ENCODE measurements around the gene CCR5AS.

CCR5AS gene

GRCh38 chr3:46325645-46326300, 81.1 kb downstream of the CCR5AS start:
- H3K27ac ChIP-seq (ENCODE audit: insufficient read depth, low read length) = no peak overlapping the region
- H3K9ac ChIP-seq (ENCODE audit: insufficient read depth, low read length) = no peak overlapping the region
- no peaks in the 10 kb centered on the region for H3K79me2 ChIP-seq (ENCODE audit: control insufficient read depth, insufficient read depth, low read length)
- no peak overlapping the region for H3K4me3 ChIP-seq (replicated peaks in 1 of 4; ENCODE audit: control extremely low read depth in 1 of 4, insufficient read depth in 1 of 4, low read depth in 3 of 4, low read length in 4 of 4)
- no peaks in the 10 kb centered on the region for H3K4me1 ChIP-seq (ENCODE audit: control insufficient read depth, extremely low read depth, insufficient read depth, low read length)
- no peak for DNase-seq (ENCODE audit: low read depth in 2 of 2)
- H3K36me3 ChIP-seq (ENCODE audit: control insufficient read depth, insufficient read depth, low read length) = no peaks in the 10 kb centered on the region
- no peak overlapping the region for H3K4me2 ChIP-seq (ENCODE audit: extremely low read depth, insufficient read depth, low read length)
- H2AFZ ChIP-seq (ENCODE audit: low read length) = no peak overlapping the region
- no peaks in the 10 kb centered on the region for H3K9me3 ChIP-seq (ENCODE audit: control insufficient read depth, insufficient read depth, low read depth, low read length)
- no peaks in the 10 kb centered on the region for H4K20me1 ChIP-seq (ENCODE audit: control insufficient read depth, extremely low read depth, insufficient read depth, low read length)
- TF ChIP-seq CTCF (conservative IDR thresholded peaks at IDR 0.05 in 1 of 2, IDR thresholded peaks at IDR 0.05 in 1 of 2; ENCODE audit: low read depth in 1 of 2, low read length in 2 of 2) (no peak), EZH2 (IDR thresholded peaks at IDR 0.05; ENCODE audit: low read length, missing control alignments) (no peak)
- H3K27me3 ChIP-seq (ENCODE audit: control insufficient read depth, insufficient read depth, low read length) = peaks cover 2% of the 10 kb centered on the region

GRCh38 chr3:46324036-46324435, 82.8 kb downstream of the CCR5AS start:
- no peak overlapping the region for H3K4me2 ChIP-seq (ENCODE audit: extremely low read depth, insufficient read depth, low read length)
- H3K4me1 ChIP-seq (ENCODE audit: control insufficient read depth, extremely low read depth, insufficient read depth, low read length) = no peaks in the 10 kb centered on the region
- no peak overlapping the region for H3K9ac ChIP-seq (ENCODE audit: insufficient read depth, low read length)
- TF ChIP-seq EZH2 (IDR thresholded peaks at IDR 0.05; ENCODE audit: low read length, missing control alignments) = no peak
- no peak for TF ChIP-seq CTCF (conservative IDR thresholded peaks at IDR 0.05 in 1 of 2, IDR thresholded peaks at IDR 0.05 in 1 of 2; ENCODE audit: low read depth in 1 of 2, low read length in 2 of 2)
- H3K36me3 ChIP-seq (ENCODE audit: control insufficient read depth, insufficient read depth, low read length) = no peaks in the 10 kb centered on the region
- H3K4me3 ChIP-seq (replicated peaks in 1 of 4; ENCODE audit: control extremely low read depth in 1 of 4, insufficient read depth in 1 of 4, low read depth in 3 of 4, low read length in 4 of 4) = no peak overlapping the region
- H3K27ac ChIP-seq (ENCODE audit: insufficient read depth, low read length) = no peak overlapping the region
- H3K9me3 ChIP-seq (ENCODE audit: control insufficient read depth, insufficient read depth, low read depth, low read length) = no peaks in the 10 kb centered on the region
- peaks cover 2% of the 10 kb centered on the region for H3K27me3 ChIP-seq (ENCODE audit: control insufficient read depth, insufficient read depth, low read length)
- H3K79me2 ChIP-seq (ENCODE audit: control insufficient read depth, insufficient read depth, low read length) = no peaks in the 10 kb centered on the region
- H4K20me1 ChIP-seq (ENCODE audit: control insufficient read depth, extremely low read depth, insufficient read depth, low read length) = no peaks in the 10 kb centered on the region
- no peak overlapping the region for H2AFZ ChIP-seq (ENCODE audit: low read length)
- DNase-seq (ENCODE audit: low read depth in 2 of 2) = no peak

- H2AFZ ChIP-seq (ENCODE audit: low read length) = no peak overlapping the region
- H3K27me3 ChIP-seq (ENCODE audit: control insufficient read depth, insufficient read depth, low read length) = peaks cover 2% of the 10 kb centered on the region
- no peaks in the 10 kb centered on the region for H3K36me3 ChIP-seq (ENCODE audit: control insufficient read depth, insufficient read depth, low read length)
- H3K79me2 ChIP-seq (ENCODE audit: control insufficient read depth, insufficient read depth, low read length) = no peaks in the 10 kb centered on the region
- H3K9me3 ChIP-seq (ENCODE audit: control insufficient read depth, insufficient read depth, low read depth, low read length) = no peaks in the 10 kb centered on the region
- no peak overlapping the region for H3K4me2 ChIP-seq (ENCODE audit: extremely low read depth, insufficient read depth, low read length)
- DNase-seq (ENCODE audit: low read depth in 2 of 2) = no peak
- no peaks in the 10 kb centered on the region for H3K4me1 ChIP-seq (ENCODE audit: control insufficient read depth, extremely low read depth, insufficient read depth, low read length)
- H3K4me3 ChIP-seq (replicated peaks in 1 of 4; ENCODE audit: control extremely low read depth in 1 of 4, insufficient read depth in 1 of 4, low read depth in 3 of 4, low read length in 4 of 4) = no peak overlapping the region
- H3K27ac ChIP-seq (ENCODE audit: insufficient read depth, low read length) = no peak overlapping the region
- H4K20me1 ChIP-seq (ENCODE audit: control insufficient read depth, extremely low read depth, insufficient read depth, low read length) = no peaks in the 10 kb centered on the region
- TF ChIP-seq CTCF (conservative IDR thresholded peaks at IDR 0.05 in 1 of 2, IDR thresholded peaks at IDR 0.05 in 1 of 2; ENCODE audit: low read depth in 1 of 2, low read length in 2 of 2) = no peak
- TF ChIP-seq EZH2 (IDR thresholded peaks at IDR 0.05; ENCODE audit: low read length, missing control alignments) = no peak
- no peak overlapping the region for H3K9ac ChIP-seq (ENCODE audit: insufficient read depth, low read length)
These were observed 85.3 kb downstream of the CCR5AS start for GRCh38 chr3:46321461-46322104.
